ENCODE data around the gene PDE3B. TPM values are rescaled to one million over a fixed set of nuclear protein-coding genes. Genes with fewer than 3 reads are reported as not detected.

Gene PDE3B
- total RNA-seq, 5 donors from 2014 or later (not counting 1 experiment from before 2014, with no cell fraction given), result 130 to 162 (median 143) TPM

DNA sequence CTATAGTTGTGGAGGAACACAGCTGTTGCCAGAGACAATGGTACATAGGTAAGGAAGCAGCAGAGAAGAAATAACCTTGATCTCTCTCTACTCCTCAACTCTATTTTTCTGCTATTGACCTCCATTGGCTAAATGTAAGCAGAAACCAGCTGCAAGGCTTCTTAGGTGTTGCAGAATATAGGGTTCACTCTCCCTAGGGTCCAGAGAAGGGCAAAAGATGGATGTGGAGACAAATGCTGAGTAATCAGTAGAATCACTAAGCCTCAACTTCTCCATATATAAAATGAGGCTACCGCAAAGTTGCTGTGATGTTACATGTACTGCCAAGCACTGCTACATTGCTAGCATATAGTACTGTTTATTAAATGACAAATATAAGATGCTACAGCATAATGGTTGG lies 120.6 kb downstream of the PDE3B start:
- no peak overlapping the region for H3K4me3 ChIP-seq (ENCODE audit: control insufficient read depth in 1 of 2, extremely low read depth in 1 of 2, low read length in 1 of 2)
- Mint-ChIP-seq H3K4me3 (no peak overlapping the region), H3K27ac (no peak overlapping the region), H3K4me1 (peaks cover 36 to 49% (median 46%) of the 10 kb centered on the region in 3 donors), H3K9me3 (no peaks in the 10 kb centered on the region), H3K27me3 (no peaks in the 10 kb centered on the region), H3K36me3 (peaks cover 1% of the 10 kb centered on the region)
- ChIA-PET POLR2A (interaction anchor here in 1 of 2 donors (0.6 to 1.7 kb wide), 4 partner anchors 96 to 216 kb away, joined by 3 to 20 read pairs (median 4); no protein-coding TSS in a partner anchor), CTCF (interaction anchor here (0.6 to 3.3 kb wide), 9 partner anchors 10 to 229 kb away, joined by 3 to 23 read pairs (median 5); no protein-coding TSS in a partner anchor)
- ATAC-seq (replicated peaks in 1 of 4) (no peak), DNase-seq (no peak)
- peaks cover 13 to 73% of the 10 kb centered on the region in 2 experiments for H3K4me1 ChIP-seq (ENCODE audit: control insufficient read depth in 1 of 2, extremely low read depth in 1 of 2, insufficient read depth in 2 of 2, low read length in 2 of 2)
- no peaks in the 10 kb centered on the region for H3K27me3 ChIP-seq (replicated peaks in 1 of 2; ENCODE audit: control insufficient read depth in 2 of 2, extremely low read depth in 1 of 2, insufficient read depth in 2 of 2, low read length in 1 of 2)
- WGBS (ENCODE audit: insufficient coverage), result no CpG with 5 or more reads among the region's 1 CpG
- H3K36me3 ChIP-seq (ENCODE audit: control insufficient read depth in 2 of 2, extremely low read depth in 1 of 2, insufficient read depth in 1 of 2, low read length in 1 of 2), result no peaks in the 10 kb centered on the region
- H3K9me3 ChIP-seq, result no peaks in the 10 kb centered on the region
- peak overlapping the region; percentile 84 for H3K27ac ChIP-seq (ENCODE audit: low read length)

DNA sequence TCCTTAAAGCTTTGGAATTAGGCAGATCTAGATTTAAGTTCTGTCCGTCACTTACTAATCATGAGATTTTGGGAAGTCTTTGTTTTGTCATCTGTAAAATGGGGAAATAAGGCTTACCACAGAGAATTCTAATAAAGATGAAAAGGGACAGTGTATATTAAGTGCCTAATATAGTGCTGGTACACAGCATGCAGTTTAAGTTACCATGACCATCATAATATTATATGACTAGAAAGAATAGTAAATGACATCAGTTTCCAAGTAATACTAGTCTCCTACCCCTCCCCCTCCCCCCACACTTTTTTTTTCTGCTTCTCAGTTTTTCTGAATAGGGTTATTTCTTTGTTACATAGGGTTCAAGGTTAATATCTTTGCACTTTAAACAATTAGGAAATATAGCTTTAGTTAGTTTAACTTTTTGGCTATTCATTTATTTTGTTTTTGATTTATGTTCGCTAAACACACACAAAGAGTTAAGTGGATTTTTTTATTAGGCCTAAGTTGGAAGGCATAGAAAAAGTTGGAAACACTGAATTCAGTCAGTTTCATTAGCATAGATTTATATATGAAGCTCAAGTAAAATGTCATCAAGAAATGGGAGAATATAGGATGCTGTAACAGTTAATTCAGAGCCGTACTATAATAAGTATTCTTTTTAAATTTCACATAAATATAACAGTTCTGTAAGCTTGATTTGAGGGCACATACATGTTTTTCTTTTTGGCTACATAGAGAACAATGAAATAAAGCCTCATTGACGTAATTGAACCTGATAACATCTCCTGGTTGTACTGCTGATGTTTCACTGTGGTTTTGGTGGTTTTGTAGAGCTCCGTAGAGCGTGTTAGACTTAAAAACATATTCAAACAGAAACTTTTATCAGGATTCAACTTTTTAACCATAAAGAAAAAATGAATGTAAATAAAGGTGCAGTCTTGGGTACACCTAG lies 121.2 kb downstream of the PDE3B start:
- H3K27me3 ChIP-seq (replicated peaks in 1 of 2; ENCODE audit: control insufficient read depth in 2 of 2, extremely low read depth in 1 of 2, insufficient read depth in 2 of 2, low read length in 1 of 2), result no peaks in the 10 kb centered on the region
- no peaks in the 10 kb centered on the region for H3K9me3 Mint-ChIP-seq
- WGBS (ENCODE audit: insufficient coverage), result no CpG with 5 or more reads among the region's 6 CpGs
- peak overlapping the region in 1 of 3 donors; percentile 61 for H3K4me3 Mint-ChIP-seq
- DNase-seq (peak in 26 of 35 experiments; percentile 8 to 94 (median 40)), ATAC-seq (replicated peaks in 1 of 4) (peak; percentile 92 to 96 (median 94))
- CTCF ChIA-PET, result interaction anchor here (0.6 to 3.3 kb wide), 22 partner anchors 9 to 441 kb away, joined by 3 to 23 read pairs (median 4); partner anchors contain the start of genes CYP2R1 (in 1 of the 2) and PSMA1 (in 1 of the 2)
- no peaks in the 10 kb centered on the region for H3K36me3 Mint-ChIP-seq
- H3K27me3 Mint-ChIP-seq, result no peaks in the 10 kb centered on the region
- H3K27ac Mint-ChIP-seq, result no peak overlapping the region
- H3K27ac ChIP-seq (ENCODE audit: low read length), result peak overlapping the region; percentile 84
- no peak overlapping the region for H3K4me3 ChIP-seq (ENCODE audit: control insufficient read depth in 1 of 2, extremely low read depth in 1 of 2, low read length in 1 of 2)
- H3K9me3 ChIP-seq, result no peaks in the 10 kb centered on the region
- no peaks in the 10 kb centered on the region for H3K36me3 ChIP-seq (ENCODE audit: control insufficient read depth in 2 of 2, extremely low read depth in 1 of 2, insufficient read depth in 1 of 2, low read length in 1 of 2)
- peaks cover 36 to 48% (median 45%) of the 10 kb centered on the region in 3 donors for H3K4me1 Mint-ChIP-seq
- H3K4me1 ChIP-seq (ENCODE audit: control insufficient read depth in 1 of 2, extremely low read depth in 1 of 2, insufficient read depth in 2 of 2, low read length in 2 of 2), result peaks cover 9 to 77% of the 10 kb centered on the region in 2 experiments
- POLR2A ChIA-PET, result interaction anchor here (0.6 to 2.3 kb wide), 14 partner anchors 42 to 309 kb away, joined by 3 to 20 read pairs (median 4); partner anchors contain the start of genes PDE3B (in 1 of the 2) and PSMA1 (in 1 of the 2)

DNA sequence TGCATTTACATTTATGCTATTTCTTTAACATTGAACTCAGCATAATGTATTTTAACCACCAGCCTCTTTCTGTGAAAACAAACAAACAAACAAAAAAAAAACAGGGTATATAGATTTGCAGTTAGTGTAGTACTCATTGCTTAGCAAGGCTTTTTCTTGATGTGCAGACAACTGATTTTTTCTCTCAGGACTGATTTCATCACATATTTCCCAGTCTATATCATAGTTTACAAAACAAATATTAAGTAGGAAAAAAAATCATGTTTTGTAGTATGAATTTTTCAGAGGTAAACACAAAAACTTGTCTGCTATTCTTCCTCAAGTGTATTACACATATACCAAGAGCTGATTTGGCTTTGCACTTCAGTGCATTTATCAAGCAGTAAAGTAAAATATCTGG lies 123.0 kb downstream of the PDE3B start:
- ChIA-PET CTCF (interaction anchor here (0.6 to 3.3 kb wide), 5 partner anchors 13 to 234 kb away, joined by 3 to 14 read pairs (median 6); no protein-coding TSS in a partner anchor), POLR2A (interaction anchor here in 1 of 2 donors (0.6 to 2.3 kb wide), 2 partner anchors 27 to 122 kb away, joined by 3 to 12 read pairs; no protein-coding TSS in a partner anchor)
- Mint-ChIP-seq H3K4me3 (peak overlapping the region in 1 of 3 donors; percentile 21), H3K36me3 (no peaks in the 10 kb centered on the region), H3K27me3 (no peaks in the 10 kb centered on the region), H3K4me1 (peaks cover 43 to 50% (median 50%) of the 10 kb centered on the region in 3 donors), H3K9me3 (no peaks in the 10 kb centered on the region), H3K27ac (peak overlapping the region; percentile 79 to 81)
- H3K27me3 ChIP-seq (replicated peaks in 1 of 2; ENCODE audit: control insufficient read depth in 2 of 2, extremely low read depth in 1 of 2, insufficient read depth in 2 of 2, low read length in 1 of 2), result no peaks in the 10 kb centered on the region
- H3K9me3 ChIP-seq, result no peaks in the 10 kb centered on the region
- H3K36me3 ChIP-seq (ENCODE audit: control insufficient read depth in 2 of 2, extremely low read depth in 1 of 2, insufficient read depth in 1 of 2, low read length in 1 of 2), result no peaks in the 10 kb centered on the region
- DNase-seq, result no peak
- ATAC-seq (replicated peaks in 1 of 4), result no peak
- H3K27ac ChIP-seq (ENCODE audit: low read length), result peak overlapping the region; percentile 84
- no peak overlapping the region for H3K4me3 ChIP-seq (ENCODE audit: control insufficient read depth in 1 of 2, extremely low read depth in 1 of 2, low read length in 1 of 2)
- H3K4me1 ChIP-seq (ENCODE audit: control insufficient read depth in 1 of 2, extremely low read depth in 1 of 2, insufficient read depth in 2 of 2, low read length in 2 of 2), result peaks cover 5 to 67% of the 10 kb centered on the region in 2 experiments

DNA sequence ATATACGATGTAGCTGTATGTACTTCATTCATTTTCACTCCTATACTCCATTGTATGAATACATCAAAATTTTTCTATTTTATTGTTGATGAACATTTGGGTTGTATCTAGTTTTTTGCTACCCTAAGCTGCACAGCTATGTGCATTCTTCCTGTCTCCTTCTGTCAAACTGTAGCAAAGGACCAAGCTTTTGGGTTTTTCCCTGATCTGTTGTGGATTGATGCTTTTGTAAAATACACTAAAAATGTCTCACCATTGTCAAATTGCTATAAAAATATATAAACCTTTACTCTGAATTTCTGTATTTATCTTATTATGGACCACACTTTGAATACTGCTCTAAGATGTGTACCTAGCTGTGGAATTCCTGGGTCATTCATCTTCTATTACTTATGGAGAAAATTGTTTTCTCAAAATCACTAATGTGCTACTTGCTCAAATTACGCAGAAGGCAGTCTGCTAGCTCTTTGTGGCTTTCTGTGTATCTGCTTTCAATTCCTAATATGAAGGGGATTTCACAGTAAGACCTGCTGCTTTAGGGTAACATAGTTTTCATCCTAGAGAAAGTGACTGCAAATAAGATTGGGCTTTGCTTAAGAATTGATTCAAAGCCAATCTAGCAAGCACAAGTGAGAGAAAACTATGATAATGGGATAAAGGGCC lies 125.1 kb downstream of the PDE3B start:
- ChIA-PET POLR2A (interaction anchor here (0.6 to 1.4 kb wide), 6 partner anchors 15 to 214 kb away, joined by 3 to 8 read pairs (median 4); no protein-coding TSS in a partner anchor), CTCF (interaction anchor here in 1 of 2 donors (0.6 to 2.1 kb wide), 4 partner anchors 140 to 265 kb away, joined by 3 to 5 read pairs (median 4); no protein-coding TSS in a partner anchor)
- H3K4me1 ChIP-seq (ENCODE audit: control insufficient read depth in 1 of 2, extremely low read depth in 1 of 2, insufficient read depth in 2 of 2, low read length in 2 of 2), result peaks cover 5 to 53% of the 10 kb centered on the region in 2 experiments
- H3K27ac ChIP-seq (ENCODE audit: low read length), result peak overlapping the region; percentile 38
- Mint-ChIP-seq H3K4me3 (peak overlapping the region; percentile 34 to 44 (median 37)), H3K36me3 (peaks cover 3% of the 10 kb centered on the region), H3K27ac (peak overlapping the region; percentile 78 to 90), H3K4me1 (peaks cover 43 to 58% (median 54%) of the 10 kb centered on the region in 3 donors), H3K27me3 (no peaks in the 10 kb centered on the region), H3K9me3 (no peaks in the 10 kb centered on the region)
- H3K4me3 ChIP-seq (ENCODE audit: control insufficient read depth in 1 of 2, extremely low read depth in 1 of 2, low read length in 1 of 2), result no peak overlapping the region
- H3K27me3 ChIP-seq (replicated peaks in 1 of 2; ENCODE audit: control insufficient read depth in 2 of 2, extremely low read depth in 1 of 2, insufficient read depth in 2 of 2, low read length in 1 of 2), result no peaks in the 10 kb centered on the region
- WGBS (ENCODE audit: insufficient coverage), result 0% methylated on average over 1 of the region's 2 CpGs
- ATAC-seq (replicated peaks in 1 of 4), result peak in 2 of 4 experiments; percentile 14 to 66
- no peaks in the 10 kb centered on the region for H3K36me3 ChIP-seq (ENCODE audit: control insufficient read depth in 2 of 2, extremely low read depth in 1 of 2, insufficient read depth in 1 of 2, low read length in 1 of 2)
- no peaks in the 10 kb centered on the region for H3K9me3 ChIP-seq
- peak in 10 of 35 experiments; percentile 5 to 66 (median 24) for DNase-seq

DNA sequence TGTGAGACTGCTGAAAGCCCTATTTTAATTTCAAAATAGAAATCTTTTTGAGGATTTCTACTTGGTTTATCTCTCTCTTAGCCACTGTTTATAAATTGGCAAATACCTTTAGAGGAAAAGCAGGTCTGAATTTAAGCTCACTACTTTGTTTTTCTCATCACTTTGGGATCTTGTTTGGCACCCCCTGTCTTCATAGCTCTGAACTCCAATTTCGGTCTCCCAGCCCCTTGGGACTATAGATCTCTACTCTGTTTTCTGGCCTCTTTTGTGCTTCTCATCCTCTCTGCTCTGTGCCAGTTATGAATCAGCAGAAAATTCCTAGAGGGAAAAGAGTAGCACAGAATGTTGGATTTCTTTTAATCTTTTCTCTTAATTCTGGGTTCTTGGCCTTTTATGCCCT lies 130.2 kb downstream of the PDE3B start:
- peaks cover 52 to 65% (median 60%) of the 10 kb centered on the region in 3 donors for H3K4me1 Mint-ChIP-seq
- peak overlapping the region in 1 of 2 donors; percentile 58 for H3K27ac Mint-ChIP-seq
- Histone ChIP-seq H3K36me3 (ENCODE audit: control insufficient read depth in 2 of 2, extremely low read depth in 1 of 2, insufficient read depth in 1 of 2, low read length in 1 of 2) (peaks cover 7 to 8% of the 10 kb centered on the region in 2 donors), H3K27me3 (replicated peaks in 1 of 2; ENCODE audit: control insufficient read depth in 2 of 2, extremely low read depth in 1 of 2, insufficient read depth in 2 of 2, low read length in 1 of 2) (no peaks in the 10 kb centered on the region), H3K4me1 (ENCODE audit: control insufficient read depth in 1 of 2, extremely low read depth in 1 of 2, insufficient read depth in 2 of 2, low read length in 2 of 2) (peaks cover 8 to 11% of the 10 kb centered on the region in 2 experiments), H3K9me3 (peaks cover 2% of the 10 kb centered on the region), H3K4me3 (ENCODE audit: control insufficient read depth in 1 of 2, extremely low read depth in 1 of 2, low read length in 1 of 2) (no peak overlapping the region), H3K27ac (ENCODE audit: low read length) (no peak overlapping the region)
- ATAC-seq (replicated peaks in 1 of 4) (peak in 2 of 4 experiments; percentile 37 to 44), DNase-seq (peak in 11 of 35 experiments; percentile 9 to 56 (median 23))
- ChIA-PET POLR2A (interaction anchor here in 1 of 2 donors (0.5 to 1.0 kb wide), 2 partner anchors 129 to 134 kb away, joined by 3 read pairs; no protein-coding TSS in a partner anchor), CTCF (interaction anchor here (0.6 to 1.4 kb wide), 10 partner anchors 9 to 236 kb away, joined by 3 to 10 read pairs (median 4); no protein-coding TSS in a partner anchor)
- WGBS (ENCODE audit: insufficient coverage), result no CpG with 5 or more reads among the region's 1 CpG
- peaks cover 44% of the 10 kb centered on the region for H3K36me3 Mint-ChIP-seq
- no peaks in the 10 kb centered on the region for H3K27me3 Mint-ChIP-seq
- no peak overlapping the region for H3K4me3 Mint-ChIP-seq
- H3K9me3 Mint-ChIP-seq, result peaks cover 0 to under 1% (median 0%) of the 10 kb centered on the region in 3 donors

Measured in T-cell (primary cell).